Measurements from ENCODE around the gene RAPGEF6. TPM values are rescaled to one million over a fixed set of nuclear protein-coding genes. Genes with fewer than 3 reads are reported as not detected.

Gene RAPGEF6
- polyA plus RNA-seq, 1 experiment: 13.1 TPM

GRCh38 chr5:131579917-131580671 lies 54.9 kb downstream of the RAPGEF6 start:
- Histone ChIP-seq H3K27me3 (ENCODE audit: control insufficient read depth, insufficient read depth, low read length) (no peaks in the 10 kb centered on the region), H3K27ac (ENCODE audit: low read depth, low read length) (no peak overlapping the region), H3K4me3 (ENCODE audit: low read depth, low read length) (no peak overlapping the region), H3K9me3 (ENCODE audit: control insufficient read depth, insufficient read depth, low read length) (peaks cover 12% of the 10 kb centered on the region)
- CTCF ChIA-PET: interaction anchor here (4.1 kb wide), 1 partner anchor 9 kb away, joined by 17 read pairs; no protein-coding TSS in a partner anchor
- DNase-seq (ENCODE audit: low read depth, low spot score): no peak
- POLR2A ChIA-PET: no interaction called here
- TF ChIP-seq CTCF (IDR thresholded peaks at IDR 0.05; ENCODE audit: low read depth, low read length): no peak

- TF ChIP-seq CTCF (IDR thresholded peaks at IDR 0.05; ENCODE audit: low read depth, low read length): no peak
- no peak for DNase-seq (ENCODE audit: low read depth, low spot score)
- Histone ChIP-seq H3K27ac (ENCODE audit: low read depth, low read length) (no peak overlapping the region), H3K27me3 (ENCODE audit: control insufficient read depth, insufficient read depth, low read length) (no peaks in the 10 kb centered on the region), H3K9me3 (ENCODE audit: control insufficient read depth, insufficient read depth, low read length) (peaks cover 18% of the 10 kb centered on the region), H3K4me3 (ENCODE audit: low read depth, low read length) (no peak overlapping the region)
- ChIA-PET POLR2A (no interaction called here), CTCF (no interaction called here)
Measured at GRCh38 chr5:131575660-131576227, 59.3 kb downstream of the RAPGEF6 start.

GRCh38 chr5:131571669-131572168 lies 63.3 kb downstream of the RAPGEF6 start:
- ChIA-PET POLR2A (no interaction called here), CTCF (interaction anchor here (1.0 kb wide), 1 partner anchor 436 kb away, joined by 3 read pairs; no protein-coding TSS in a partner anchor)
- Histone ChIP-seq H3K27me3 (ENCODE audit: control insufficient read depth, insufficient read depth, low read length) (no peaks in the 10 kb centered on the region), H3K9me3 (ENCODE audit: control insufficient read depth, insufficient read depth, low read length) (peaks cover 6% of the 10 kb centered on the region; the same call in 1 of the 2 replicates), H3K4me3 (ENCODE audit: low read depth, low read length) (no peak overlapping the region), H3K27ac (ENCODE audit: low read depth, low read length) (no peak overlapping the region)
- no peak for TF ChIP-seq CTCF (IDR thresholded peaks at IDR 0.05; ENCODE audit: low read depth, low read length)
- no peak for DNase-seq (ENCODE audit: low read depth, low spot score)

DNA sequence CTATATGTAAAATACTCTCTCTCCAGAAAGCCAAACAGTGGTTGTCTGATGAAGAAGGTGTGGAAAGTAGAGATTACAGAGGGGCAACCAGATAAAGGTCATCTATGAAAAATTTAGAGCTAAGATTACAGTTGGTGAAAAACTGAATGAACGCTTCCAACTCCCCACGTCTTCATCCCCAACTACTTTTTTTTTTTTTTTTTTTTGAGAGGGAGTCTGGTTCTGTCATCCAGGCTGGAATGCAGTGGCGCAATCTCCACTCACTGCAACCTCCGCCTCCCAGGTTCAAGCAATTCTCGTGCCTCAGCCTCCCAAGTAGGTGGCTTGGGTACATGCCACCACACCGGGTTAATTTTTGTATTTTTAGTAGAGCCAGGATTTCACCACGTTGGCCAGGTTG lies 64.3 kb downstream of the RAPGEF6 start:
- ChIA-PET CTCF (no interaction called here), POLR2A (no interaction called here)
- Histone ChIP-seq H3K27me3 (ENCODE audit: control insufficient read depth, insufficient read depth, low read length) (no peaks in the 10 kb centered on the region), H3K9me3 (ENCODE audit: control insufficient read depth, insufficient read depth, low read length) (peaks cover 6% of the 10 kb centered on the region; the same call in 1 of the 2 replicates), H3K27ac (ENCODE audit: low read depth, low read length) (no peak overlapping the region), H3K4me3 (ENCODE audit: low read depth, low read length) (no peak overlapping the region)
- TF ChIP-seq CTCF (IDR thresholded peaks at IDR 0.05; ENCODE audit: low read depth, low read length): no peak
- no peak for DNase-seq (ENCODE audit: low read depth, low spot score)

DNA sequence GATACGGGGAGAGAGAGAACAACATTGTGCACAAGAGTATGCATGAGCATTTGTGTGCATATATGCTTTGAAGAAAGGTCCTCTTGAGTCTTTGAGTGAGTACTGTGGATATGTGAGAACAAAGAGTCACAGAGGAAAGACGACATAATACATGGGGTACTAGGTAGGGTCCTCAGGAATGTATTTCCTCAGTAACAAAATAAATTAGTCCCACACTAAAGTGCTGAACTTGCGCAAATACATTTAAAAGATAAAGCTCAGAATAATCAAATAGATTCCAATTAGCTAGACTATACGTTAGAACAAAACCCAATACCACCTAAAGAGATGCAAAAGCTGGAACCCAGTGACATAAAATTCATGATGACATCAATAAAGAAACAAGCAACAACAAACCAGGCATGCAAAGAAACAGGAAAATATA lies 70.8 kb downstream of the RAPGEF6 start:
- CTCF ChIA-PET: interaction anchor here (0.9 to 1.3 kb wide), 2 partner anchors 25 to 444 kb away, joined by 3 to 6 read pairs; no protein-coding TSS in a partner anchor
- TF ChIP-seq CTCF (IDR thresholded peaks at IDR 0.05; ENCODE audit: low read depth, low read length): no peak
- no peak for DNase-seq (ENCODE audit: low read depth, low spot score)
- Histone ChIP-seq H3K4me3 (ENCODE audit: low read depth, low read length) (no peak overlapping the region), H3K27me3 (ENCODE audit: control insufficient read depth, insufficient read depth, low read length) (no peaks in the 10 kb centered on the region), H3K27ac (ENCODE audit: low read depth, low read length) (no peak overlapping the region), H3K9me3 (ENCODE audit: control insufficient read depth, insufficient read depth, low read length) (no peaks in the 10 kb centered on the region)
- POLR2A ChIA-PET: no interaction called here
